ENCODE results near the gene CDH23. TPM values are rescaled to one million over a fixed set of nuclear protein-coding genes. Genes with fewer than 3 reads are reported as not detected.
A peak's percentile ranks its signal among the peaks of the same experiment; 100 is the strongest.

Gene CDH23
- total RNA-seq, 1 donor = 0.36 TPM

GRCh38 chr10:71608819-71609768, 212.4 kb downstream of the CDH23 start:
- Histone ChIP-seq H3K36me3 (ENCODE audit: insufficient read depth, low read length) (no peaks in the 10 kb centered on the region), H3K4me3 (ENCODE audit: insufficient read depth, low read length) (no peak overlapping the region), H3K27ac (ENCODE audit: low read depth, low read length) (no peak overlapping the region), H3K4me2 (ENCODE audit: insufficient read depth, low read length) (no peak overlapping the region), H3K9me3 (ENCODE audit: low read depth, low read length) (no peaks in the 10 kb centered on the region), H3K27me3 (ENCODE audit: insufficient read depth, low read length) (peaks cover 14% of the 10 kb centered on the region), H3K79me2 (ENCODE audit: insufficient read depth, low read length) (no peaks in the 10 kb centered on the region), H3K4me1 (ENCODE audit: insufficient read depth, low read length) (peaks cover 6% of the 10 kb centered on the region), H2AFZ (ENCODE audit: low read length) (no peak overlapping the region), H4K20me1 (ENCODE audit: insufficient read depth, low read length) (no peaks in the 10 kb centered on the region)
- peak; percentile 92 for DNase-seq (ENCODE audit: insufficient read length, low spot score, missing footprints)
- TF ChIP-seq CTCF (IDR thresholded peaks at IDR 0.05; ENCODE audit: extremely low read depth, low read depth, low read length) = peak; percentile 84

GRCh38 chr10:71610651-71611050, 213.9 kb downstream of the CDH23 start:
- Histone ChIP-seq H3K4me1 (ENCODE audit: insufficient read depth, low read length) (peaks cover 6% of the 10 kb centered on the region), H3K4me2 (ENCODE audit: insufficient read depth, low read length) (no peak overlapping the region), H2AFZ (ENCODE audit: low read length) (no peak overlapping the region), H3K79me2 (ENCODE audit: insufficient read depth, low read length) (no peaks in the 10 kb centered on the region), H3K27ac (ENCODE audit: low read depth, low read length) (no peak overlapping the region), H3K36me3 (ENCODE audit: insufficient read depth, low read length) (no peaks in the 10 kb centered on the region), H3K9me3 (ENCODE audit: low read depth, low read length) (no peaks in the 10 kb centered on the region), H3K4me3 (ENCODE audit: insufficient read depth, low read length) (no peak overlapping the region), H4K20me1 (ENCODE audit: insufficient read depth, low read length) (no peaks in the 10 kb centered on the region), H3K27me3 (ENCODE audit: insufficient read depth, low read length) (peaks cover 14% of the 10 kb centered on the region)
- DNase-seq (ENCODE audit: insufficient read length, low spot score, missing footprints) = no peak
- no peak for TF ChIP-seq CTCF (IDR thresholded peaks at IDR 0.05; ENCODE audit: extremely low read depth, low read depth, low read length)

- Histone ChIP-seq H4K20me1 (ENCODE audit: insufficient read depth, low read length) (no peaks in the 10 kb centered on the region), H2AFZ (ENCODE audit: low read length) (no peak overlapping the region), H3K4me1 (ENCODE audit: insufficient read depth, low read length) (peaks cover 6% of the 10 kb centered on the region), H3K4me2 (ENCODE audit: insufficient read depth, low read length) (no peak overlapping the region), H3K27me3 (ENCODE audit: insufficient read depth, low read length) (peaks cover 14% of the 10 kb centered on the region), H3K9me3 (ENCODE audit: low read depth, low read length) (no peaks in the 10 kb centered on the region), H3K4me3 (ENCODE audit: insufficient read depth, low read length) (no peak overlapping the region), H3K27ac (ENCODE audit: low read depth, low read length) (no peak overlapping the region), H3K79me2 (ENCODE audit: insufficient read depth, low read length) (no peaks in the 10 kb centered on the region), H3K36me3 (ENCODE audit: insufficient read depth, low read length) (no peaks in the 10 kb centered on the region)
- TF ChIP-seq CTCF (IDR thresholded peaks at IDR 0.05; ENCODE audit: extremely low read depth, low read depth, low read length) = no peak
- no peak for DNase-seq (ENCODE audit: insufficient read length, low spot score, missing footprints)
These were observed 214.4 kb downstream of the CDH23 start for GRCh38 chr10:71611131-71611530.

- no peak for TF ChIP-seq CTCF (IDR thresholded peaks at IDR 0.05; ENCODE audit: extremely low read depth, low read depth, low read length)
- DNase-seq (ENCODE audit: insufficient read length, low spot score, missing footprints) = no peak
- no peak overlapping the region for H3K4me2 ChIP-seq (ENCODE audit: insufficient read depth, low read length)
- no peak overlapping the region for H3K27ac ChIP-seq (ENCODE audit: low read depth, low read length)
- H3K4me1 ChIP-seq (ENCODE audit: insufficient read depth, low read length) = peaks cover 6% of the 10 kb centered on the region
- H3K9me3 ChIP-seq (ENCODE audit: low read depth, low read length) = no peaks in the 10 kb centered on the region
- H2AFZ ChIP-seq (ENCODE audit: low read length) = no peak overlapping the region
- H3K36me3 ChIP-seq (ENCODE audit: insufficient read depth, low read length) = no peaks in the 10 kb centered on the region
- no peaks in the 10 kb centered on the region for H3K79me2 ChIP-seq (ENCODE audit: insufficient read depth, low read length)
- H3K27me3 ChIP-seq (ENCODE audit: insufficient read depth, low read length) = peaks cover 14% of the 10 kb centered on the region
- H3K4me3 ChIP-seq (ENCODE audit: insufficient read depth, low read length) = no peak overlapping the region
- H4K20me1 ChIP-seq (ENCODE audit: insufficient read depth, low read length) = no peaks in the 10 kb centered on the region
These were observed 215.1 kb downstream of the CDH23 start for GRCh38 chr10:71611709-71612422.
